IMR-90 (cell line): ENCODE results near the gene JPH3.

ENCODE experiments used
- CTCF ChIP-seq: conservative IDR thresholded peaks from 2 replicates; pipeline ENCODE4 v1.5.1; 2012; ENCODE audit warnings: mild to moderate bottlenecking, low read depth, low read length, improper control_type of control experiment
- MXI1 ChIP-seq: IDR thresholded peaks from 2 replicates; pipeline ENCODE4 v1.6.1; 2012; ENCODE audit warnings: low read depth, mild to moderate bottlenecking, low read length, moderate library complexity, borderline replicate concordance
- NFE2L2 ChIP-seq: fragments of 150-350 bp; IDR thresholded peaks from 2 replicates; pipeline ENCODE4 v1.6.1; 2016; ENCODE audit warnings: low read depth, mild to moderate bottlenecking, low read length
- POLR2A ChIP-seq: IDR thresholded peaks from 2 replicates; pipeline ENCODE4 v1.6.1; 2012; ENCODE audit warnings: mild to moderate bottlenecking, low read depth, low read length
- RAD21 ChIP-seq: IDR thresholded peaks from 2 replicates; pipeline ENCODE4 v1.6.1; 2012; ENCODE audit warnings: low read length, improper control_type of control experiment
- RFX5 ChIP-seq: IDR thresholded peaks from 2 replicates; pipeline ENCODE4 v1.8.0; 2012; ENCODE audit warnings: low read depth, mild to moderate bottlenecking, low read length, moderate library complexity
- SMC3 ChIP-seq: fragments of 150-350 bp; IDR thresholded peaks from 2 replicates; pipeline ENCODE4 v1.6.1; 2016; ENCODE audit warnings: low read depth, mild to moderate bottlenecking, antibody characterized with exemption, low read length, moderate library complexity
- USF2 ChIP-seq: fragments of 150-350 bp; IDR thresholded peaks from 2 replicates; pipeline ENCODE4 v1.6.1; 2017; ENCODE audit warnings: mild to moderate bottlenecking, antibody characterized with exemption, low read length, low read depth

- TF ChIP-seq RFX5 (no peak), CTCF (no peak), POLR2A (no peak), USF2 (no peak), RAD21 (no peak), SMC3 (no peak), MXI1 (no peak), NFE2L2 (no peak)
Observed at GRCh38 chr16:87721622-87722585, 119.6 kb downstream of the JPH3 start.
